ENCODE measurements around the gene TAF1C. TPM values are rescaled to one million over a fixed set of nuclear protein-coding genes. Genes with fewer than 3 reads are reported as not detected.
A peak's percentile ranks its signal among the peaks of the same experiment; 100 is the strongest.
"Not testable (repeated sequence)": the region's sequence is repeated elsewhere in the genome, so short reads cannot be mapped to it uniquely, and the experiment has no call there.

The TAF1C gene
- total RNA-seq, 1 donor = 19.5 TPM

- no peak overlapping the region for H3K27ac ChIP-seq (ENCODE audit: low read depth, low read length)
- H3K9me3 ChIP-seq (ENCODE audit: low read depth, low read length) = no peaks in the 10 kb centered on the region
- H3K79me2 ChIP-seq (ENCODE audit: insufficient read depth, low read length) = no peaks in the 10 kb centered on the region
- H4K20me1 ChIP-seq (ENCODE audit: insufficient read depth, low read length) = no peaks in the 10 kb centered on the region
- no peak overlapping the region for H3K4me2 ChIP-seq (ENCODE audit: insufficient read depth, low read length)
- no peak for TF ChIP-seq CTCF (IDR thresholded peaks at IDR 0.05; ENCODE audit: extremely low read depth, low read depth, low read length)
- no peak overlapping the region for H2AFZ ChIP-seq (ENCODE audit: low read length)
- H3K4me3 ChIP-seq (ENCODE audit: insufficient read depth, low read length) = no peak overlapping the region
- H3K4me1 ChIP-seq (ENCODE audit: insufficient read depth, low read length) = no peaks in the 10 kb centered on the region
- peak; percentile 77 for DNase-seq (ENCODE audit: insufficient read length, low spot score, missing footprints)
- H3K36me3 ChIP-seq (ENCODE audit: insufficient read depth, low read length) = no peaks in the 10 kb centered on the region
- peaks cover 11% of the 10 kb centered on the region for H3K27me3 ChIP-seq (ENCODE audit: insufficient read depth, low read length)
These were observed 20.4 kb upstream of the TAF1C start for GRCh38 chr16:84207251-84207650.

GRCh38 chr16:84205976-84206691 lies 19.3 kb upstream of the TAF1C start:
- Histone ChIP-seq H3K79me2 (ENCODE audit: insufficient read depth, low read length) (no peaks in the 10 kb centered on the region), H4K20me1 (ENCODE audit: insufficient read depth, low read length) (no peaks in the 10 kb centered on the region), H3K27me3 (ENCODE audit: insufficient read depth, low read length) (peaks cover 10% of the 10 kb centered on the region), H3K4me2 (ENCODE audit: insufficient read depth, low read length) (no peak overlapping the region), H3K4me3 (ENCODE audit: insufficient read depth, low read length) (no peak overlapping the region), H2AFZ (ENCODE audit: low read length) (no peak overlapping the region), H3K4me1 (ENCODE audit: insufficient read depth, low read length) (no peaks in the 10 kb centered on the region), H3K36me3 (ENCODE audit: insufficient read depth, low read length) (no peaks in the 10 kb centered on the region), H3K27ac (ENCODE audit: low read depth, low read length) (no peak overlapping the region), H3K9me3 (ENCODE audit: low read depth, low read length) (no peaks in the 10 kb centered on the region)
- peak; percentile 36 for DNase-seq (ENCODE audit: insufficient read length, low spot score, missing footprints)
- no peak for TF ChIP-seq CTCF (IDR thresholded peaks at IDR 0.05; ENCODE audit: extremely low read depth, low read depth, low read length)

GRCh38 chr16:84205123-84205522 lies 18.3 kb upstream of the TAF1C start:
- not testable (repeated sequence) for H3K27ac ChIP-seq (ENCODE audit: low read depth, low read length); H3K36me3 ChIP-seq (ENCODE audit: insufficient read depth, low read length); H3K79me2 ChIP-seq (ENCODE audit: insufficient read depth, low read length); H3K4me2 ChIP-seq (ENCODE audit: insufficient read depth, low read length); H3K4me3 ChIP-seq (ENCODE audit: insufficient read depth, low read length); H4K20me1 ChIP-seq (ENCODE audit: insufficient read depth, low read length); H3K4me1 ChIP-seq (ENCODE audit: insufficient read depth, low read length); H3K9me3 ChIP-seq (ENCODE audit: low read depth, low read length); H2AFZ ChIP-seq (ENCODE audit: low read length)
- peaks cover 10% of the 10 kb centered on the region for H3K27me3 ChIP-seq (ENCODE audit: insufficient read depth, low read length)
- DNase-seq (ENCODE audit: insufficient read length, low spot score, missing footprints) = peak; percentile 89

- H3K9me3 ChIP-seq (ENCODE audit: low read depth, low read length); DNase-seq (ENCODE audit: insufficient read length, low spot score, missing footprints); H2AFZ ChIP-seq (ENCODE audit: low read length); H3K27ac ChIP-seq (ENCODE audit: low read depth, low read length); H3K36me3 ChIP-seq (ENCODE audit: insufficient read depth, low read length); H3K4me3 ChIP-seq (ENCODE audit: insufficient read depth, low read length); H4K20me1 ChIP-seq (ENCODE audit: insufficient read depth, low read length); H3K4me1 ChIP-seq (ENCODE audit: insufficient read depth, low read length); H3K79me2 ChIP-seq (ENCODE audit: insufficient read depth, low read length); H3K4me2 ChIP-seq (ENCODE audit: insufficient read depth, low read length): not testable (repeated sequence)
- H3K27me3 ChIP-seq (ENCODE audit: insufficient read depth, low read length) = peaks cover 15% of the 10 kb centered on the region
These were observed 17.7 kb upstream of the TAF1C start for GRCh38 chr16:84204551-84204950.

GRCh38 chr16:84199861-84200260 lies 13.0 kb upstream of the TAF1C start:
- H3K36me3 ChIP-seq (ENCODE audit: insufficient read depth, low read length) = no peaks in the 10 kb centered on the region
- no peak for TF ChIP-seq CTCF (IDR thresholded peaks at IDR 0.05; ENCODE audit: extremely low read depth, low read depth, low read length)
- no peaks in the 10 kb centered on the region for H3K79me2 ChIP-seq (ENCODE audit: insufficient read depth, low read length)
- no peaks in the 10 kb centered on the region for H3K9me3 ChIP-seq (ENCODE audit: low read depth, low read length)
- H3K4me1 ChIP-seq (ENCODE audit: insufficient read depth, low read length) = peaks cover 5% of the 10 kb centered on the region
- H2AFZ ChIP-seq (ENCODE audit: low read length) = peak overlapping the region; percentile 15
- no peak overlapping the region for H3K27ac ChIP-seq (ENCODE audit: low read depth, low read length)
- DNase-seq (ENCODE audit: insufficient read length, low spot score, missing footprints) = peak; percentile 76
- no peak overlapping the region for H3K4me3 ChIP-seq (ENCODE audit: insufficient read depth, low read length)
- H4K20me1 ChIP-seq (ENCODE audit: insufficient read depth, low read length) = no peaks in the 10 kb centered on the region
- H3K27me3 ChIP-seq (ENCODE audit: insufficient read depth, low read length) = peaks cover 11% of the 10 kb centered on the region
- H3K4me2 ChIP-seq (ENCODE audit: insufficient read depth, low read length) = no peak overlapping the region

All from osteoblast (primary cell).